ENCODE results near the gene YRDC.
A peak's percentile ranks its signal among the peaks of the same experiment; 100 is the strongest.

The YRDC gene, protein sequence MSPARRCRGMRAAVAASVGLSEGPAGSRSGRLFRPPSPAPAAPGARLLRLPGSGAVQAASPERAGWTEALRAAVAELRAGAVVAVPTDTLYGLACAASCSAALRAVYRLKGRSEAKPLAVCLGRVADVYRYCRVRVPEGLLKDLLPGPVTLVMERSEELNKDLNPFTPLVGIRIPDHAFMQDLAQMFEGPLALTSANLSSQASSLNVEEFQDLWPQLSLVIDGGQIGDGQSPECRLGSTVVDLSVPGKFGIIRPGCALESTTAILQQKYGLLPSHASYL
- total RNA-seq, result 20.9 to 58.3 (median 29.1) reads per million in 4 experiments

DNA sequence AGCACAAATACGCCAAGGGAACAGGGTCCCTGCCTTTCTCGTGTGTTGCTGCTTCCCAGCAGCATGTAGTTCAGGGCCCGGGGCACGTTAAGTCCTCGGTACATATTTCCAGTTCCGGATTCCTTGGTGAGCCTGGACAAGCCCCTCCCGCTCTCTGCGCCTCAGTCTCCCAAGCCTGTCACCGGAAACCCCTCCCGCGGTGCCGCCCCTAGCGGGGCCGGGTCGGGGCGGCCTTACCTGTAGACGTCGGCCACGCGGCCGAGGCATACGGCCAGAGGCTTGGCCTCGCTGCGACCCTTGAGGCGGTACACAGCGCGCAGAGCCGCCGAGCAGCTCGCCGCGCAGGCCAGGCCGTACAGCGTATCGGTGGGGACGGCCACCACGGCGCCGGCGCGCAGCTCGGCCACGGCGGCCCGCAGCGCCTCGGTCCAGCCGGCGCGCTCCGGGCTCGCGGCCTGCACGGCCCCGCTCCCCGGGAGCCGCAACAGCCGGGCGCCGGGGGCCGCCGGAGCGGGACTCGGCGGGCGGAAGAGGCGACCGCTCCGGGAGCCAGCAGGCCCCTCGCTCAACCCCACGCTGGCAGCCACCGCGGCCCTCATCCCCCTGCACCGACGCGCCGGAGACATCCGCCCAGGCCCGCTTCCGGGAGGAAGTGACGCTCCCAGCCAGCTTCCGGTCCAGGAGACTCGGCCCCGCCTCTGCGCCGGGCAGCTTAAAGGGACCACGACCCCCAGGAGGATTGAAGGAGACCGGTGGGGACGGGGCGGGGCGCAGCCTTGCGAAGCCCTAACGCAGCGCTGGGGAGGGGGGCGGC lies at the start of gene YRDC, which contains the start of gene C1orf122:
YRDC (minus strand) TSS at position 654 of the 814 bp plus-strand sequence; CDS start at position 626, 28 bp downstream.
C1orf122 (plus strand) TSS at position 236 of the 814 bp plus-strand sequence. CDS start 615 bp downstream, outside the sequence.
- DNase-seq, result peak; percentile 82

DNA sequence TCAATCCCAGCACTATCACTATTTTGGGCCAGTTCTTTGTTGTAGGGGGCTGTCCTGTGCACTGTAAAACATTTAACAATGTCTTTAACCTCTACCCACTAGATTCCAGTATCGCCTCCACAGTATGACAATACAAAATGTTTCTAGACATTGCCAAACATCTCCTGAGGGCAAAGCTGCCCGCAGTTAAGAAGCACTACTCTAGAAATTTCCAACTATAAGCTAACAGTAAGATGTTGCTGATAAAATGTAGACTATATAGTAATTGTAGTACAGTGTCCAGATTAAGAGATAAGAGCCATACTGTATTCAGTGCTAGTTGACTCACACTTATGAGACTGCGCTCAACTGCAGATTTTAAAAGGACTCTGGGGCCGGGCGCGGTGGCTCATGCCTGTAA lies 46.4 kb upstream of the YRDC start:
- DNase-seq, result no peak

DNA sequence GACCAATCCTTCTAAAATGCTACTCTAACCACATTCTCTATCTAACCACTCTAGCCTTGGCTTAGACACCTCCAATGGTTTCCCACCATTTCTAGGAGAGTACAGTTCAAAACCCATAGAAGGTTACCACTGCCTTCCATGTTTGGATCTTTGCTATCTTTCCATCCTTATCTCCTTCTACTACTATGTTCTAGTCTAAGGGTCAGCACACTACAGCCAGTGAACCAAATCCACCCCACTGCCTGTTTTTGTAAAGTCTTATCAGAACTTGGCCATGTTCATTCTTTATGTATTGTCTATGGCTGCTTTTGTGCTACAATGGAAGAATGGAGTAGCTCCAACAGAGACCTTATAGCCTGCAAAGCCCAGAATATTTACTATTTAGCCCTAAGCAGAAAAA lies 45.1 kb upstream of the YRDC start:
- no peak for DNase-seq

DNA sequence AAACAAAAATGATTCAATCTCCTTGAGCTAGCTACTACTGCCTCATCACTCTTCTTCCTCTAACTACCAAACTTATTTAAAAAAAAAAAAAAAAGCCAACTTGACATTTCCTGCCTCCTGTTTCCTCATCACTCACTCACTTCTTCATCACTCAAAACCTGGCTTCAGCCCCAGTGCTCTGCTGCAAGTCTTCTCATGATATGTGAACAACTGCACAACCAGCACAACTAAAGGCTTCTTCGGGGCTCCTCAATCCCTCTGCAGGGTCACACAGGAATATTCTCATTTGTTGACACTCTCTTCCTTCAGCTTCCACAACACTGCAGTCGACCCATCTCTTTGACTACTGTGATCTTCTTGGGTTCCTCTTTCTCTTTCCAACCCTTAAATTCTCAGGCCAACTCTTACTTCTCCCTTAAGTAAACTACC lies 43.8 kb upstream of the YRDC start:
- no peak for DNase-seq

DNA sequence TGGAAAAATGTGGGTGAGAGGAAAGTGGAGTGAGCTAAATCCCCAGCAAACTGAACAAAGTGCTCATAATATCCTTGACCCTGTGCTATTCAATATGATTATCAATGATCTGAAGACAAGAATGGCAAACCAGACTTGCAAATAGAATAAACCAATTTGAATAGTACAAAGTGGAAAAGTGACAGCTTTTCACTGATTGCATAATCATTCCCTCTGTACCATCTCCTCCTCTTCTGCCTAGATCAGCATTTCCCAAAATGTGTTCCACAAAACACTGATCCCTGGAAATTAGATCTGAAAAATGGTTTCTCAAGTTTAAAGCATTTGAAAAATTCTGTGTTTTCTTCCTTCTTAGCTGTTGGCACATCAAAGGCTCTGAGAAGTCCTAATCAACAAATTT lies 43.3 kb upstream of the YRDC start:
- no peak for DNase-seq

DNA sequence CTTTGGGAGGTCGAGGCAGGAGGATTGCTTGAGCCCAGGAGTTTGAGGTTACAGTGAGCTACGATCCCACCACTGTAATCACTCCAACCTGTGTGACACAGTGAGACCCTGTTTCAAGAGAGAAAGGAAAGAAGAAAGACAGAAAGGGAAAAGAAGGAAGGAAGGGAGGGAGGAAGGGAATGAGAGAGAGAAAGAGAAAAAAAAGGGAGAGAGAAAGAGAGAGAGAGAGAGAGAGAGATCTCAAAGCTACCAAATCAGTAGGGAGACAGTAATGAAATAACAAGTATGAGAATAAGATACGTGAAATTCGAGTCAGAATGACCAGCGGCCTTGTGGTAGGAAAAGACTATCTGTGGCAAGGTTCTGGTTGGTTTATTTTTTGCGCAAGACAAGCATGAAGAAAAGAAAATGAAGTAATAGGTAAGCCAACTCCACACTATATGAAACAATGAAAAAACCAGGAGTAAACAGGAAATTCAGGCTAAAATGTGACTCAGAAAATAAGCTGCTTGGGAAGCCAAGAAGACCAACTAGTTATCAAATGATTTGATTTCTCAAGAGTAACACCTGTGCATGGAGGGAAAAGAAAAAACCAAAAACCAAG lies 42.4 kb upstream of the YRDC start:
- DNase-seq, result no peak

DNA sequence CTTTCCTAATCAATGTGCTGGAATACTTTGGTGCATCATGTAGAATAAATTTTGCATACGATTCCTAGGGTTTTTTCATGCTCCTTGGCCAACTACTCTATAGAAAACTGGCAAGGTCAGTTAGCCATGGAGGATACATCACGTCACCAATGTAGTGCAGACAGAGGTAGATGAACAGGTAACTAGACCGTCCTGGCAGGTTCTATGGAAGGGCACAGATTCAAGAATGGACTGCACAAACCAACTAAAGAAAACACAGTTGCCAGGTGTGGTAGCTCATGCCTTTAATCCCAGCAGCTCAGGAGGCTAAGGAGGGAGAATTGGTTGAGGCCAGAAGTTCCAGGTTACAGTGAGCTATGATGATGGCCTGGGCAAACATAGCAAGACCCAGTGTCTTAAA lies 41.5 kb upstream of the YRDC start:
- no peak for DNase-seq

DNA sequence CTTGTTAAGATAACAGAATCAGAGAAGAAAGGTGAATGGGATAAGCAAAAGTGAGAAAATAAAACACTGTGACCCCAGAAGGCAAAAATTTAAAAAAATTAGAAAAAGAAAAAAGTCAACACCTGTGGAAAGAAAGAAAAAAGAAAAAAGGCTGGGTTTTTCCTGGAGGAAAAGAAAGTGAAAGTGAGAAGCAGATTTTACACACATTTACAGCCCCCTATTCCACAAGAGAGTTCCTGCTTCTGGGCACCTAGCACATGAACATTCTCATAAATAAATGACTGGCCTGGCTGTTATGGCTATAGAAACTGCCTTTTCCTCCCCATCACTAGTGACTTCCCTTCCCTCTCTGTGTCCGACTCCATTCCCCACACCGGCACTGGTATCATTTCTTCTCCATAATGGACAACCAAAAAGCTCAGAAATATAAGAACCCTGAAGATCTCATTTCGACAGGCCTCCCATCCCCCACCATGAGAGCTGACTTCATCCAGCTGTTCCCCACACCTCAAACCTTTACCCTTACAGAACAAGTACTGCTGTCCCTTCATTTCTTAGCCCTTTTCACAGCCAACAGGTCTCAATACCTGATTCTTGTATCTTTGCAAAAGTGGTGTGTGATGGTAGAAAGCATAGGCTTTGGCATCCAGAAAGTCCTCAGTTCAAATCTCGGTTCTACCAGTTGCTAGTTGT lies 38.8 kb upstream of the YRDC start:
- no peak for DNase-seq

DNA sequence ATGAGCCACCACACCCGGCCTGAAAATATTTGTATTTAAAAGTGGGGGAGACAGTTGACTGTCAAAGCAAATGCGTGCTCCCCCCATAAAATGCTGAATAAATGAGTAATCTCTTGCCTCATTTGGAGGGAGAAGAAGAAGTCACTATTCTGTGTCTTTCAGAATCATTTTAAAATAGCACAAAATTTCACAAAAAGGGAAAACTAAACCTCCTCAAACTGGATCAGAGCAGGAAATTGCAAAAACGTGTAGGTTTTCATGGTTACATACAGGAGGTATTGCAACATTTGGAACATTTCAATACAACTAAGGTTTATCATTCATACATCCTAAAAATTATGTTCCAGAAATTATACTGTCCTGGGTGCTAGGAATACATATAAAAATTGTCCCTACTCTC lies 37.8 kb upstream of the YRDC start:
- DNase-seq, result no peak

DNA sequence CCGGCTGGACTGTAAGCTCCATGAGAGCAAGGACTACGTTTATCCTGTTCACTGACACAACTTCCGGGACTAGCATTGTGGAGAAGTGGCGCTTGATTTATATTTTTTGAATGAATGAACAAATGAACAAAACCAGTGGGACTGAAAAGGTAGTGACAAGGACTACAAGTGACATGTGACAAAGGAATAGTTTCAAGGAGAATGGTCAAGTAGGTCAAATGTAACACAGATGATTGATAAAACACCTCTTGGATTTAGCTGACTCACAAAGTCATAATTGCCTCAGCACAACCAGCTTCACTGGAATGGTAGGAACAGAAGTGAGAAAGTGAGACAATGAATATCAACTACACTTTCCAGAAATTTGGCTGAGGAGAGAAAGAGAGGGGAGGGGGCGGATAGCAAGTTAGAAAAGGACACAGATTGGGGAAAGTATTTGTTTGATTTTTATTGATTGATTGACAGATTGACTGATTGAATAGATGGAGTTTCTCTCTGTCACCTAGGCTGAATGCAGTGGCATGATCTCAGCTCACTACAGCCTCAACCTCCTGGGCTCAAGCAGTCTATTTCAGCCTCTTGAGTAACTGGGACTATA lies 37.1 kb upstream of the YRDC start:
- DNase-seq, result no peak

DNA sequence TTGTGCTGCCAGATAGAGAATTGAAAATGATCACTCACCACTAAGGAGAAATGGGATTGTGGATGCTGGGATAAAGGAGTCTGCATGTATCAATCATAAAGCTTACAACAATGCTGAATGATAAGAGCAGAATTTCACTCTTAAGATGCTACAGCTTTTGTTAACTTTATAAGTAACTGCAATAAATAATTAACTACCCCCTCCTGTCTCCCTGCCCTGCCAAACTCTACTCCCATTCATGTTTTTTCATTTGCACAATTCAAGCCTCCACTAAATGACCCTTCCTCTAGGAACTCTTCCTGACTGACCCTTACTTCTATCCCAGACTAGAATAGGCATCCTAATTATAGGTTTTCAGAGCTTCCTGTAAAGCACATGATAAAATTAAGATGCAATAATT lies 36.5 kb upstream of the YRDC start:
- DNase-seq, result no peak

DNA sequence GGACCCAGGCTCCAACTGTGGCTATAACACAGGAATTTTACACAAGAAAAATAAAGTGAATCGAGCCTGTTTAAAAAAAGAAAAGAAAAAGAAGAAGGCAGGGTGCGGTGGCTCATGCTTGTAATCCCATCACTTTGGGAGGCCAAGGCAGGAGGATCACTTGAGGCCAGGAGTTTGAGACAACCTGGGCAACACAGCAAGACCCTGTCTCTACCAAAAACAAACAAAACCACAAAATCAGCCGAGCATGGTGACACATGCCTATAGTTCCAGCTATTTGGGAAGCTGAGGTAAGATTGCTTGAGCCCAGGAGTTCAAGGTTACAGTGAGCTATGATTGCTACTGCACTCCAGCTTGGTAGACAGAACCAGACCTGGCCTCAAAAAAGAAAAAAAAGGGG lies 33.6 kb upstream of the YRDC start:
- DNase-seq, result no peak

DNA sequence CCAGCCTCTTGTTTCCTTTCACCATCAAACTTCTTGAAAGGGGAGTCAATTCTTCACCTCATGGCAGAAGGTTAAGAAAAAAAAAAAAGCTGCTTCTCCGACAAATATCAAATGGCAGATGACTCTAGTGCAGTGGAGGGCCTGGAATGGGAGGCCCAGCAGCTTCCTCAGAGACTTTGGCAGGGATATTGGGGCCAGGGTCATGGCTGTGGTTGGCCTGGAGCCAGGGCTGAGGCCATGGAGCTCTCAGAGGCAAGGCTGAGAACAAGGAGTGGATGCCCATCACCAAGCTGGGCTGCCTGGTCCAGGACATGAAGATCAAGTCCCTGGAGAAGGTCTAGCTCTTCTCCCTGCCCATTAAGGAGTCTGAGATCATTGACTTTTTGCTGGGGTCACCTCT lies 32.7 kb upstream of the YRDC start:
- no peak for DNase-seq

DNA sequence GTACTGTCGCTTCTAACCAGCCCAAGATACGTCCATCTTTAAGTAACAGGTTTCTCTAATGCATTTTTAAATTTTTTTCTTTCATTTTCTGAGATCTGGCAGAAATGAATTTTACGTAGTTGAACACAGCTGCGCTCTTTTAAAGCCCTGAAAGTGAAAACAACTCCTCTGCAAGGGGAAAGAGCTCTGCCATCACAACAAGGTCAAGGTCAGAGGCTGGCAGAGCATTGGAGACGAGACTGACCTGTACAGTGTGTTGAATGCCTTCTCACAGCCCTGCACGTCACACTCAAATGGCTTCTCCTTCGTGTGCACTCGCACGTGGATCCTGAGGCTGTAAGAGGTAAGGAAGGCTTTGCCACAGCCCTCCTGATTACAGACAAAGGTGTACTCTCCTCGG lies 31.7 kb upstream of the YRDC start:
- no peak for DNase-seq

DNA sequence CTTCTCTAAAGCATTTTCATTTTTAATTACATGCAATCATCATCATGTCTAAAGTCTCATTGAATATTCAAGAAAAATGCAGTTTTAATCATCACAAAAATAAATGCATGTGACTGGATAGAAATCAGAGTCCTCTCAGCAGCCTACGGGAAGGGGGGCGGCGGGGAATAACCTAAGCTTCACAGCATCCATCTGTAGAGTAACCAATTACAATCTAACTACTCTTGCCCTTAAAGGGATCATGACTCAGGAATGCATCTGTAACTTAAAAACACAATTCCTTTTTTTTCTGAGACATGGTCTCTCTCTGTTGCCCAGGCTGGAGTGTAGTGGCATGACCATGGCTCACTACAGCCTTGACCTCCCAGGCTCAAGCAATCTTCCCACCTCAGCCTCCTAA lies 28.8 kb upstream of the YRDC start:
- no peak for DNase-seq

DNA sequence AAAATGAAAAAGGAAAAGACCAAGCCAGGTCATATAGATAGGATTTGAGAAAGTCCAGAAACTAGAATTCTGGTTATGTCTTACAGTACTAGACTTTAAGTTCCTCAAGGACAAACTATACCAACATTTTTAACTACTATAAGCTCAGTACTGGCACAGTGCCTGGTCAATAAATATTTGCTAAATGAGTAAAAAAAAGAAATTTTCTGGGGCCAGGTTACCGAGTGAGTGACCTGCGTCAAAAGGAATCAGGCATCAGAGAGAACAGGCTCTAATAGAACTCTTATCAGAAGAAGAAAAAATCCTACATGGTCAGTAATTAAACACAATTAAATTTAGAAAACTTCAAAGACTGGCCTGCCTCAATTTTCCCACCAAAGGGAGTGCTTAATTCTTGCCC lies 23.8 kb upstream of the YRDC start:
- no peak for DNase-seq

DNA sequence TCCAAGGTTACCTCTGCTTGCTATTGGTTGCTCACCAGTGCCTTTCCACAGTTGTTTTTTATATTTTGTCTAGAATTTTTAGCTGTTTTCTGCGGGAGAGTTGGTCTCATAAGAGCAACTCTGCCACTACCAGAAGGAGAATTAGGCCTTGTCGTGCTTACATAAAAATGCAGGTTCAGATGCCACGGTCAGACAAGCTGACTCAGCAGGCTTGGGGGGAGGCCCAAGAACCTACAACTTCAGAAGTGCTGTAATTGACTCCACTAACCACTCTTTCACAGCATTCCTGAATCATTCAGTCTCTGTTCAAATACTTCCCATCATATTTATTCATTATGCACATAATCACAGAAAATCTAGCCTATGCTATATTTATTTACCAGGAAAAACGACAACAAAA lies 23.1 kb upstream of the YRDC start:
- DNase-seq, result no peak

DNA sequence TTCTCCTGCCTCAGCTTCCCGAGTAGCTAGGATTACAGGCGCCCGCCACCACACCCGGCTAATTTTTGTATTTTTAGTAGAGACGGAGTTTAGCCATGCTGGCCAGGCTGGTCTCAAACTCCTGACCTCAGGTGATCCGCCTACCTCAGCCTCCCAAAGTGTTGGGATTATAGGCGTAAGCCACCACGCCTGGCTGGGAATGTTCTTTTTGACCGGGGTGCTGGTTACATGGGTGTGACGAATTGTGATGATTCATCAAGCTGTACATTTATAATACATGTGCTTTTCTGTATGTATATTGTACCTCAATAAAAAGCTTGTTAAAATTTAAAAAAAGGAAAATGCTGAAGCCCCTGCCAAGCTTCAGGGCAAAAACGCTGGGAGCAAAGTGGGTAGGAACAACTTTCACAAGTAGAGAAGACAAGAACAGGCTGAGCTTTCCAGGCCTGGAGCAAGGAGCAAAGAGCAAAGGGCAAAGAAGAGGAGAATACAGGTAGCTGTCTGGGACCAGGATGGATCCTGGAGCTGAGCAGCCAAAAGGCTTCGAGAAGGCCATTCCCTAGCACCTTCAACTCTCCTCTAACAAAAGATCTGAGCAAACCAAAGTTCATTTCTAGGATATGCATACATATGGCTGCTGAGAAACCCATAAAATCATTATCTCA lies 20.5 kb upstream of the YRDC start:
- DNase-seq, result no peak

DNA sequence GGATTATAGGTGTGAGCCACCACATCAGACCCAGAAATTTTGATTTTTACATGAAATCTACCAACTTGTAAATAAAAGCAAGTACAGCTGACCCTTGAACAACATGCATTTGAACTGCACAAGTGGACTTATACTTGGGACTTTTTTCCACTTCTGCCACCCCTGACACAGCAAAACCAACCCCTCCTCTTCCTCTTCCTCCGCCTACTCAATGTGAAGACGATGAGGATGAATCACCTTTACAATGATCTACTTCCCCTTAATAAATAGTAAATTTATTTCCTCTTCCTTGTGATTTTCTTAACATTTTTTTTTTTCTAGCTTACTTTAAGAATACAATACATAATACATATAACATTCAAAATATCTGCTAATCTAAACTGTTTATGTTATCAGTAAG lies 17.5 kb upstream of the YRDC start:
- DNase-seq, result no peak

DNA sequence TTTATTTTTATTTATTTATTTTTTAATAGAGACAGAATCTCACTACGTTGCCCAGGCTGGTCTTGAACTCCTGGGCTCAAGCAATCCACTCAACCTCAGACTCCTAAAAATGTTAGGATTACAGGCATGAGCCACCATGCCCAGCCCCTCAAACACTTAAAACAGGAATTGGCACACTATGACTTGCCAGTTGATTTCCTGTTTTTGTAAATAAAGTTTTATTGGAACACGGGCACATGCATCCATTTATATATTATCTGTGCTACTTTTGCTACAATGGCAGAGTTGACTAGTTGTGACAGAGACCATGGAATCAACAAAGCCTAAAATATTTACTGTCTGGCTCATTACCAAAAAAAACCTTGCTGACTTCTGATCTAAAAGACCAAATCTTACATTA lies 16.0 kb upstream of the YRDC start:
- no peak for DNase-seq

DNA sequence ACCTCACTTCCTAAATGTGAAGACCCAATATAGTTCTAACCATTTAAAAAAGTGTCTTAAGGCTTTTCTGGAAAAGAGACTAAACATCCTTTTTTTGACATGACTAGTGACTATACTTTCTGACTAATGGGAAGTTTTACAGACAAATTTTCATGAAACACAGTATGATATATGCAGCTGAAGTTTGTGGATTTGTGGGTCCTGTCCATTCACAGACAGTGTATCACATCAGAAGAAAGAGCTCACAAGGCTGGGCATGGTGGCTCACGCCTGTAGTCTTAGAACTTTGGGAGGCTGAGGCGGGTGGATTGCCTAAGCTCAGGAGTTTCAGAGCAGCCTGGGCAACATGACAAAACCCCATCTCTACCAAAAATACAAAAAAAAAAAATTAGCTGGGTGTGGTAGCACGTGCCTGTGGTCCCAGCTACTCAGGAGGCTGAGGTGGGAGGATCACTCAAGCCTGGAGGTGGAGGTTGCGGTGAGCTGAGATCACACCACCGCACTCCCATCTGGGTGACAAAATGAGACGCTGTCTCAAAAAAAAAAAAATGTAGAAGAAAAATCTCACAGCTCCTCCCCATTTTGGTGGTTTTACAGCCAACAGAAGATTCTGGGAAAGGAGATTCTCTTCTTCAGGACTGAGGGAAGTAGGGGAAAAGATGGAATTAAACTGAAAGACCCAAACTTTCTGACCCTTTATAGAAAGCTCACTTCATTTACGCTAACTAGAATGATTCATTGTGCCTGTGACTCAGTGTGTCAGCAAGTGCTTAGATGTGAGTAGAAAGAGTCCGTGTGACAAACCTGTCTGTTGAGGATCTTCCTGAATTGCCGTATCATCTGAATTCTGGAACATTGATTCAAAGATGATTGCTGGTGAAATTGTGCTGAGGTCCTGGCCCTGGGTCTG lies 15.2 kb upstream of the YRDC start:
- no peak for DNase-seq

Data from effector CD8-positive, alpha-beta T cell (primary cell).